ENCODE results near the gene TM9SF1.

GRCh38 chr14:24187539-24187915 lies 7.7 kb downstream of the TM9SF1 start:
- TF ChIP-seq CTCF (IDR thresholded peaks at IDR 0.05) (no peak), POLR2A (IDR thresholded peaks at IDR 0.05) (no peak), POLR2AphosphoS5 (IDR thresholded peaks at IDR 0.05) (no peak), EP300 (IDR thresholded peaks at IDR 0.05) (no peak)

All from sigmoid colon (tissue), 4 donors.